A673 (cell line): ENCODE measurements around the gene TROAP. TPM values are rescaled to one million over a fixed set of nuclear protein-coding genes. Genes with fewer than 3 reads are reported as not detected.

Experiments used
- BruUV-seq: library from RNA; stranded (reverse); fragments of 400-500 nt; replicated peaks from 2 replicates; lab custom pipeline; 2021; lab: Mats Ljungman, UMichigan
- CTCF ChIA-PET: fragments of 300-600 bp; sonication (Branson Sonifier 250); formaldehyde crosslinking; loops from one replicate; lab custom pipeline; 2022; ENCODE audit warnings: antibody characterized with exemption; lab: Charles Lee
- POLR2A ChIA-PET: fragments of 300-600 bp; sonication (Branson Sonifier 250); formaldehyde crosslinking; loops from one replicate; lab custom pipeline; 2022; ENCODE audit warnings: antibody characterized with exemption; ENCODE audit not compliant: low non-redundant PET; lab: Charles Lee
- DNase-seq: peaks from one replicate; pipeline ENCODE4 v3.0.0-alpha.2; 2015; ENCODE audit warnings: low spot score
- H3K27ac ChIP-seq: fragments of 200-600 bp; sonication (generic); 2 replicates; pipeline ENCODE4 v1.5.1; 2016; ENCODE audit warnings: mixed run types, low read depth, mild to moderate bottlenecking, mixed read lengths, antibody characterized with exemption, low read length; ENCODE audit not compliant: poor library complexity, severe bottlenecking
- H3K27me3 ChIP-seq: fragments of 200-600 bp; sonication (generic); replicated peaks from 2 replicates; pipeline ENCODE4 v1.6.1; 2017; ENCODE audit warnings: mixed run types, low read depth, mild to moderate bottlenecking, mixed read lengths, antibody characterized with exemption, low read length; ENCODE audit not compliant: insufficient read depth, poor library complexity
- H3K36me3 ChIP-seq: fragments of 200-600 bp; sonication (generic); 2 replicates; pipeline ENCODE4 v1.6.1; 2016; ENCODE audit warnings: mixed run types, mild to moderate bottlenecking, mixed read lengths, antibody characterized with exemption, low read length; ENCODE audit not compliant: insufficient read depth, poor library complexity, severe bottlenecking
- H3K4me1 ChIP-seq: fragments of 200-600 bp; sonication (generic); 2 replicates; pipeline ENCODE4 v1.6.1; 2017; ENCODE audit warnings: mixed run types, mild to moderate bottlenecking, mixed read lengths, antibody characterized with exemption, low read length; ENCODE audit not compliant: insufficient read depth, poor library complexity, severe bottlenecking
- H3K4me3 ChIP-seq: fragments of 200-600 bp; sonication (generic); 2 replicates; pipeline ENCODE4 v1.5.1; 2016; ENCODE audit warnings: low read depth, mixed run types, mild to moderate bottlenecking, mixed read lengths, low read length; ENCODE audit not compliant: poor library complexity, severe bottlenecking
- H3K9me3 ChIP-seq: fragments of 200-600 bp; sonication (generic); 2 replicates; pipeline ENCODE4 v1.6.1; 2016; ENCODE audit warnings: mixed run types, low read depth, mild to moderate bottlenecking, mixed read lengths, antibody characterized with exemption, low read length; ENCODE audit not compliant: poor library complexity, severe bottlenecking
- EZH2 ChIP-seq: fragments of 200-600 bp; sonication (generic); IDR thresholded peaks from 2 replicates; pipeline ENCODE4 v1.6.1; 2017; ENCODE audit warnings: borderline replicate concordance, low read depth, mild to moderate bottlenecking, mixed read lengths, antibody characterized with exemption, low read length; ENCODE audit not compliant: poor library complexity, severe bottlenecking
- intact Hi-C: fragments of 100-400 bp; cut with micrococcal nuclease; formaldehyde crosslinking; loops from one replicate; pipeline ENCODE4 v1.10.0; 2022; ENCODE audit not compliant: unreplicated experiment
- total RNA-seq: library from RNA; stranded (reverse); gene quantifications from 2 replicates; pipeline ENCODE4 v1.2.3, GENCODE V29; 2021
- TF ChIP-seq, protein P1 (sequence below): fragments of 300-800, 200-600 bp; sonication (generic); conservative IDR thresholded peaks from 2 replicates; pipeline ENCODE4 v1.5.1; 2017; ENCODE audit warnings: low read depth, mild to moderate bottlenecking, antibody characterized with exemption, low read length, moderate library complexity, mixed read lengths

The TROAP gene
- total RNA-seq, 1 experiment from 2014 or later, result 124 TPM

GRCh38 chr12:49295082-49295936 lies 27.7 kb upstream of the TROAP start, which contains the start of gene PRPH:
Gene PRPH, plus strand, starts transcription at chr12:49295147. Its CDS starts 54 bp downstream, at chr12:49295201.
- no peak within 1 kb of the TSS for H3K27ac ChIP-seq
- no peaks in the 10 kb centered on the region for H3K36me3 ChIP-seq
- peaks cover 17% of the 10 kb centered on the region for H3K4me1 ChIP-seq
- intact Hi-C loops, result no loop called here
- H3K4me3 ChIP-seq, result no peak within 1 kb of the TSS
- BruUV-seq, result no TSS peak
- ChIA-PET POLR2A (no interaction called here), CTCF (interaction anchor here (0.7 kb wide), 1 partner anchor 53 kb away, joined by 3 read pairs; no protein-coding TSS in a partner anchor)
- TF ChIP-seq, protein P1, sequence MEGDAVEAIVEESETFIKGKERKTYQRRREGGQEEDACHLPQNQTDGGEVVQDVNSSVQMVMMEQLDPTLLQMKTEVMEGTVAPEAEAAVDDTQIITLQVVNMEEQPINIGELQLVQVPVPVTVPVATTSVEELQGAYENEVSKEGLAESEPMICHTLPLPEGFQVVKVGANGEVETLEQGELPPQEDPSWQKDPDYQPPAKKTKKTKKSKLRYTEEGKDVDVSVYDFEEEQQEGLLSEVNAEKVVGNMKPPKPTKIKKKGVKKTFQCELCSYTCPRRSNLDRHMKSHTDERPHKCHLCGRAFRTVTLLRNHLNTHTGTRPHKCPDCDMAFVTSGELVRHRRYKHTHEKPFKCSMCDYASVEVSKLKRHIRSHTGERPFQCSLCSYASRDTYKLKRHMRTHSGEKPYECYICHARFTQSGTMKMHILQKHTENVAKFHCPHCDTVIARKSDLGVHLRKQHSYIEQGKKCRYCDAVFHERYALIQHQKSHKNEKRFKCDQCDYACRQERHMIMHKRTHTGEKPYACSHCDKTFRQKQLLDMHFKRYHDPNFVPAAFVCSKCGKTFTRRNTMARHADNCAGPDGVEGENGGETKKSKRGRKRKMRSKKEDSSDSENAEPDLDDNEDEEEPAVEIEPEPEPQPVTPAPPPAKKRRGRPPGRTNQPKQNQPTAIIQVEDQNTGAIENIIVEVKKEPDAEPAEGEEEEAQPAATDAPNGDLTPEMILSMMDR, result no peak
- no peak for TF ChIP-seq EZH2
- H3K9me3 ChIP-seq, result no peaks in the 10 kb centered on the region
- H3K27me3 ChIP-seq, result no peaks in the 10 kb centered on the region
- no peak for DNase-seq

DNA sequence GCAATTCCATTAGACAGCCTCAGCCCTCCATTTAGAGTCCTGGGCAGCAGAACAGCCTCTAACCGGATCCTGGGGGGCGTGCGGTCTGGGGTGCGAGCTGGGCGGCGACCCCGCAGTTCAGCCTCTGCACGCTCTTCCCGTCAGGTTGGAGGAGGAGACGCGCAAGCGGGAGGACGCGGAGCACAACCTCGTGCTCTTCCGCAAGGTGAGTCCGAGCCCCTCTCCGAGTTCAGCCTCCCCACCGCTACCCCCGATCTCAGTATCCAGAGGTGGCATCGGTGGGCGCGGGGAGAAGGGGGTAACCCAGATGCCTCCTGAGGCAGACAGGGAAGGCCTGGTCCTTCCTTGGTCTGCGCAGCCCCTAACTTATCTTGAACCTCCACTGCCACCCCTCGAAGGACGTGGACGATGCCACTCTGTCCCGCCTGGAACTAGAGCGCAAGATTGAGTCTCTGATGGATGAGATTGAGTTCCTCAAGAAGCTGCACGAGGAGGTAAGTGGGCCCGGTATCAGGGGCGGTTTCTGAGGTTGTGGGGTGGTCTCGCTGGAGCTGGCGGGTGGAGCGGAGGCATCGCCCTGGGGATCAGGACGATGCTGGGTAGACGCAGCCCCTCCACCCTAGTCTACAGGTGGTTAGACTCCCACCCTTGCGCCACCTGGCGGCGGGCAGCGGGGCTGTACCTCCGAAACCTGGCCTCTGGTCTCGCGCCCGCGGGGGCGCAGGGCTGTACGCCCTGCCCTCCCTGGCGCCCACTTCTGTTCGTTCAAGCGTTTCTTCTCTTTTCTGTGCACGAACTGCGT lies 26.8 kb upstream of the TROAP start:
- DNase-seq, result no peak
- H3K4me3 ChIP-seq, result no peak overlapping the region
- BruUV-seq, result no TSS peak

More for the DNA sequence above, 26.8 kb upstream of the TROAP start:
- Histone ChIP-seq H3K36me3 (no peaks in the 10 kb centered on the region), H3K27ac (no peak overlapping the region), H3K27me3 (no peaks in the 10 kb centered on the region), H3K4me1 (peaks cover 17% of the 10 kb centered on the region), H3K9me3 (no peaks in the 10 kb centered on the region)
- intact Hi-C loops, result no loop called here
- ChIA-PET POLR2A (no interaction called here), CTCF (interaction anchor here (0.6 kb wide), 1 partner anchor 126 kb away, joined by 5 read pairs; no protein-coding TSS in a partner anchor)
- TF ChIP-seq, protein P1, result peak; percentile 64
- no peak for TF ChIP-seq EZH2
